GM18870 (cell line): ENCODE data around the gene PTPN23.
"Not testable (repeated sequence)": the region's sequence is repeated elsewhere in the genome, so short reads cannot be mapped to it uniquely, and the experiment has no call there.

Source experiments
- ATAC-seq: cut with Tn5 transposase; IDR thresholded peaks from one replicate; pipeline ENCODE4 v1.9.1; 2021; ENCODE audit warnings: moderate library complexity; ENCODE audit not compliant: unreplicated experiment

Gene PTPN23, protein sequence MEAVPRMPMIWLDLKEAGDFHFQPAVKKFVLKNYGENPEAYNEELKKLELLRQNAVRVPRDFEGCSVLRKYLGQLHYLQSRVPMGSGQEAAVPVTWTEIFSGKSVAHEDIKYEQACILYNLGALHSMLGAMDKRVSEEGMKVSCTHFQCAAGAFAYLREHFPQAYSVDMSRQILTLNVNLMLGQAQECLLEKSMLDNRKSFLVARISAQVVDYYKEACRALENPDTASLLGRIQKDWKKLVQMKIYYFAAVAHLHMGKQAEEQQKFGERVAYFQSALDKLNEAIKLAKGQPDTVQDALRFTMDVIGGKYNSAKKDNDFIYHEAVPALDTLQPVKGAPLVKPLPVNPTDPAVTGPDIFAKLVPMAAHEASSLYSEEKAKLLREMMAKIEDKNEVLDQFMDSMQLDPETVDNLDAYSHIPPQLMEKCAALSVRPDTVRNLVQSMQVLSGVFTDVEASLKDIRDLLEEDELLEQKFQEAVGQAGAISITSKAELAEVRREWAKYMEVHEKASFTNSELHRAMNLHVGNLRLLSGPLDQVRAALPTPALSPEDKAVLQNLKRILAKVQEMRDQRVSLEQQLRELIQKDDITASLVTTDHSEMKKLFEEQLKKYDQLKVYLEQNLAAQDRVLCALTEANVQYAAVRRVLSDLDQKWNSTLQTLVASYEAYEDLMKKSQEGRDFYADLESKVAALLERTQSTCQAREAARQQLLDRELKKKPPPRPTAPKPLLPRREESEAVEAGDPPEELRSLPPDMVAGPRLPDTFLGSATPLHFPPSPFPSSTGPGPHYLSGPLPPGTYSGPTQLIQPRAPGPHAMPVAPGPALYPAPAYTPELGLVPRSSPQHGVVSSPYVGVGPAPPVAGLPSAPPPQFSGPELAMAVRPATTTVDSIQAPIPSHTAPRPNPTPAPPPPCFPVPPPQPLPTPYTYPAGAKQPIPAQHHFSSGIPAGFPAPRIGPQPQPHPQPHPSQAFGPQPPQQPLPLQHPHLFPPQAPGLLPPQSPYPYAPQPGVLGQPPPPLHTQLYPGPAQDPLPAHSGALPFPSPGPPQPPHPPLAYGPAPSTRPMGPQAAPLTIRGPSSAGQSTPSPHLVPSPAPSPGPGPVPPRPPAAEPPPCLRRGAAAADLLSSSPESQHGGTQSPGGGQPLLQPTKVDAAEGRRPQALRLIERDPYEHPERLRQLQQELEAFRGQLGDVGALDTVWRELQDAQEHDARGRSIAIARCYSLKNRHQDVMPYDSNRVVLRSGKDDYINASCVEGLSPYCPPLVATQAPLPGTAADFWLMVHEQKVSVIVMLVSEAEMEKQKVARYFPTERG (N-terminal part only)

DNA sequence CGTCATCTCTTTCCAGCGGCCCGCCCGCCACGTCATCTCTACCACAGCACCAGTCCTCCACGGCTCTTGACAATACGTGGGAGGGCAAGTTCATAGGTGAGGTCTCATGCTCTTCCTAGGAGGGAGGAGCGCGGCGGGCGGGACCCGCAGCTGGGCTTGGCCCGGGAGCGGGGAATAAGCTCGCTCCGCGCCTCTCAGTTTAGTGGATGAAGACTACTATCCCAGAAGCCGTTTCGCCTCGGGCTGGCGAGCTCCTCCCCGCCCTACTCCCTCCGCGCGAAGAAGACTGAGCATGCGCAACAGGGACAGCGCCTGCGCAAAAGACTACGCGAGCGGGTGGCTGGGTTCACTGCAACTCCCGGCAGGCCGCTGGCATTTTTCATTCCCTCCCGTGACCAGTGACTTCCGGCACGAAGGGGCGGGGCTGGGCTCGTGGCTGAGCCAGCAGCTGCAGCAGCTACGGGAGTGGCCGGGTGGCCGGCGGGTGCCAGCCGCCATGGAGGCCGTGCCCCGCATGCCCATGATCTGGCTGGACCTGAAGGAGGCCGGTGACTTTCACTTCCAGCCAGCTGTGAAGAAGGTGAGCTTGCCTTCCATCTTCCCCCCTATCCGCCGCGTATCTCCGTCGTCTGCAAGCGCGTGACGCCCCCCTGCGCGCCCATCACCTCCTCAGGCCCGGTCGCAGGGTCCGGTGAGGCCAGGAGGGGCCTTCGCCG is at the start of gene PTPN23:
PTPN23 (plus strand) TSS at position 421 of the 716 bp plus-strand sequence; CDS start at position 497, 76 bp downstream.
- ATAC-seq: peak; percentile 77

DNA sequence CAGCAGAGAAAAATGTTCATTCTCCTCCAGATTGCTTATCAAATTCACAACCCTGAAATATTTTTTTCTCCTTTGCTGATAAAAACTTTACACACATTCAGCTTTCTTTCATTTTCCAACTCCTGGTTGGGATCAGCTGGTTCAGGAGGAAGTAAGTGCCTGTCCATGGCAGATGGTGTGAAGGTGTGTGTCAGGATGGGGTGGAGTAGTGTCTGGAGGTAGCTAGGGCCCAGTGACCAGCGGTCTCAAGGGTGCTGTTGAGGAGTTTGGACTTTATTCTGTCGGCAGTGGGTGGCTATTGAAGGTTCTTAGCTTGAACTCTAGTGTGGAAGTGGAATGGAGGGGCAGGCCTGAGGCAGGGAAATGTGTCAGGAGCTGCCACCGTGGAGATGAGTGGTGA is 46.9 kb upstream of the PTPN23 start:
- ATAC-seq: no peak

DNA sequence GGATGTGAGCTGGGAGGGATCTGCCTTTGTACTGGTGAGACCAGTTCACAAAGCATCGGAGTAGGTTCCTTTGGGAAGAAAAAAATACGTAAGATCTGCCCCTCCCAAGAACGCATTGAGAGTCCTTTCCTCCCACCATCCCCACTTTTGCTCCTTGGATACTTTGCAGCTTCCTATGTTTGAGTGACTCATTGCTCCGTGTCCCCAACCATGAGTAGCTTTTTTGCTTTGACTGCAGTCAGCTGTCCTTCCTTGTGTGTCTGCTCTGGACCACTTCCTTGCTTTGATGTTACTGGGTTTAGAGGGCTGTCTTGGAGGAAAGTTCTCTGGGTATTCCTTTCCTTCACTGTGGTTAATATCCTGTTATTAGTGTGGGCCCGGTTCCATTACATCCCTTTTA is 43.2 kb upstream of the PTPN23 start:
- ATAC-seq: no peak

DNA sequence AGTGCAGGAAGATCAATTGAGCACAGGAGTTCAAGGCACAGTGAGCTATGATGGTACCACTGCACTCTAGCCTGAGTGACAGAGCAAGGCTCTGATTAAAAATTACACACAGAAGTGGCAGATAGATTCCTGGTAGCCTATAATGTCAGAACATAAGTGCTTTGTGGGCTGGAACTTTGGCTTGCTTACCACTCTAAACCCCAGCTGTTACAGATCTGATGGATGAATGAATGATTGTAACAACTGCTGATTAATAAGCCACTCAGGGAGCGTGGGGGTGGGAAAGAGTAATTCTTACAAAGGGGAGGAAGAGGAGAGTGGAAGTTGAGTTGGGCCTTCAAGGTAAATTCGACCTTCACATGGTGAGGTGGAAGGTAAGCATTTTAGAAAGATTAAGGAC is 40.9 kb upstream of the PTPN23 start:
- ATAC-seq: no peak

DNA sequence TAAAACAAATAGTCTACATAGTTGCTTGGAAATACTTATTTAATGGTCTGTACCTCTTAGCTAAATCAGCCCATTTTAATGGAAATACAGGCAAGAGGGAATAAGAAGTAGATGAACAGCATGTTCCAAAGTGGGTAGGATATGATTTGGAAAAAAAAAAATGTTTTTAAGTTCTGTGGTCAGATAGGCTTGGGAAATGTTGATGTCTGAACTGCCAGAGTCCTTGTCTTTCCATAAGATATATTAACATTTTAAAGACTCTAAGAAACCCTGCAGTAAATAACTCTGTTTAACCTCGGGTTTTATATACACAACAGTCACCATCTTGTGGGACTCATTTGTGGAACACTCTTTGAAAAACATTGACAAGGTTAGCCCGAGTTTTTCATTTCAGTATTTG is 40.0 kb upstream of the PTPN23 start:
- ATAC-seq: no peak

DNA sequence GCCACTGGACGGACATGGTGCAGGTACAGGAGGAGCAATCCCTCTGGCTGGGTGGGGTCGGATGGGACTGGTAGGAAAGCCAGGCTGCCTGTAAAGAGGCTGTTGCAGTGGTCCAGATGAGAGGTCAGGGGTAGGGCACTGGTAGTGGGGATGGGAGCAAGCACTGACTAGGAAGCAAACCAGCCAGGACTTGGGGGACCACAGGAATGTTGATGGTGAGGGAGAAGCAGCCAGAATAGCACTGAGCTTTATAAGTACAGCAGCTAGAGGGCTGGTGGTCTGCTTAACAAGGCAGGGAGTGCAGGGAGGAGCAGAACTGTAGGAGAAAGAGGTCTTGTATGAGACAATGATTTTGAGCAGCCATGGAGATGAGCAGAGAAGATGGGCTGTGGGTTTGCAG is 38.7 kb upstream of the PTPN23 start:
- ATAC-seq: no peak

DNA sequence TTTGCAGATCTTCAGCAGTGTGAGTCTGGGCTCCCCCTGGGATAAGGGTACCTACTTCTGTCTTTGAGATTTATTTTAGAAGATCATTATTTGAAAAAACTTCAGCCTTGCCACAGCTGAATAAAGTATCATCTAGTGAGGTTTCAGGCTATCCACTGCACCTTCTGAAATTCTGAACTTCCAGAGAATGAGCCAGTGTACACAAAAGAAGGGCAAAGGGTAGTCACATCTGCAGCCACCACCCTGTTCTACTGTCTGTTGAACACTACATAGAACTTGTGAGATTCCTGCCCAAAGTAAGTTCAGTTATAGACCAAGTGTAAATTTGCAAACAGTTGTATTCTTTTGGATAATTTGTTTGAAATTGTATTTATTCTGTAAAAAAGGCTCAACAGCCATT is 38.0 kb upstream of the PTPN23 start:
- no peak for ATAC-seq

DNA sequence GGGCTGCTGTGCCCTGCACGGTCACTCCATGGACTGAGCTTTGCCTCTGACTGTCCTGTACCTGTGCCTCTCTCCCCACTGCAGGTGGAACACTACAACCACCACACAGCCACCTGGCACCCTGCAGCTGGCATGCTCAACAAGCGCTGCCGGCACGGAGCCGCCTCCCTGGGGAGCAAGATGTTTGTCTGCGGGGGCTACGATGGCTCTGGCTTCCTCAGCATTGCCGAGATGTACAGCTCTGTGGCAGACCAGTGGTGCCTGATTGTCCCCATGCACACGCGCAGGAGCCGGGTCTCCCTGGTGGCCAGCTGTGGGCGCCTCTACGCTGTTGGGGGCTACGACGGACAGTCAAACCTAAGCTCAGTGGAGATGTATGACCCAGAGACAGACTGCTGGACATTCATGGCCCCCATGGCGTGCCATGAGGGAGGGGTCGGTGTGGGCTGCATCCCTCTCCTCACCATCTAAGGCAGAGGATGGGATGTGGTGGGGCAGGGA is 37.3 kb upstream of the PTPN23 start:
- no peak for ATAC-seq

DNA sequence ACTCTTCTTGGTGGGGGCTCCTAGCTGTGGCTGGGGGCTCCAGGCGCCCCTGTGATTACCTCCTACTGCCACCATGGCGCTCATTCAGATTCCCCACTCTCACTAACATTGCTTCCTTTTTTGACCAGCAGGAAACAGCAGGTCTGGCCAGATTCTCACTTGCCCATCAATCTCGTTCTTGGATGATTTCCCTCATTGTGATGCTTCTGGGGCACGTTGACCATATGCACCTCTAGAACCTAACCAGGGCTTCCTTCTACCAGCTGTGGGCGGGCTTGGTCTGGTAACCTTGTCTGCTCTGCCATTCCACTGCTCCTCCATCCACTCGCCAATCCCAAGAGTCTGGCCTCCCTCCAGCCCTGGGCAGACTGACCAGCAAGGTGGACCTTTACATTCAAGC is 35.9 kb upstream of the PTPN23 start:
- ATAC-seq: no peak

DNA sequence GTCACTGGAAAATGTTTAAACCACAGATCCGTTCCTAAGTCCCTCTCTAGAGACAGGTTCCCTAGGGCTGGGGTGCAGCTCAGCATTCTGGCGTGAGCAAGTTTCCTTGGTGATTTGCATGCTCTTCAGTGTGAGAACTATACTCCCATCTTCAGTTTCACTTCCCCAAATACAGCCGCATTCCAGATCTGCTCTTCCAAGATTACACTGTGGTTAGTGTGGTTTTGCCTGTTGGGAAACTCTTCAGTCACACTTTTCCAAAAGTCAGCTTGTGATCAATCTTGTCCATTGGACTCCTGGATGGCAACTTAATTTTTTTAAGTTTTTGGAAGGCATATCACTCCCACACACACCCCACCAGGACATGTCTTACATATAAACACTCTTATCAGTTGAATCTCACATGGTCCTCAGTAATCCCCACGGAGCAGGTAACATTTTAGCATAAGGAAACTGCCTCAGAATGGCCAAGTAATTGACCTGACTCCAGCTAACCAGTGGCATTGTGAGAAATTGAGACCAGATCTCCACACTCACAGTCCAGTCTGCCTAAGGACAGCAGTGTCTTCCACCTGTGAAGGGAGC is 33.5 kb upstream of the PTPN23 start:
- ATAC-seq: peak; percentile 80

DNA sequence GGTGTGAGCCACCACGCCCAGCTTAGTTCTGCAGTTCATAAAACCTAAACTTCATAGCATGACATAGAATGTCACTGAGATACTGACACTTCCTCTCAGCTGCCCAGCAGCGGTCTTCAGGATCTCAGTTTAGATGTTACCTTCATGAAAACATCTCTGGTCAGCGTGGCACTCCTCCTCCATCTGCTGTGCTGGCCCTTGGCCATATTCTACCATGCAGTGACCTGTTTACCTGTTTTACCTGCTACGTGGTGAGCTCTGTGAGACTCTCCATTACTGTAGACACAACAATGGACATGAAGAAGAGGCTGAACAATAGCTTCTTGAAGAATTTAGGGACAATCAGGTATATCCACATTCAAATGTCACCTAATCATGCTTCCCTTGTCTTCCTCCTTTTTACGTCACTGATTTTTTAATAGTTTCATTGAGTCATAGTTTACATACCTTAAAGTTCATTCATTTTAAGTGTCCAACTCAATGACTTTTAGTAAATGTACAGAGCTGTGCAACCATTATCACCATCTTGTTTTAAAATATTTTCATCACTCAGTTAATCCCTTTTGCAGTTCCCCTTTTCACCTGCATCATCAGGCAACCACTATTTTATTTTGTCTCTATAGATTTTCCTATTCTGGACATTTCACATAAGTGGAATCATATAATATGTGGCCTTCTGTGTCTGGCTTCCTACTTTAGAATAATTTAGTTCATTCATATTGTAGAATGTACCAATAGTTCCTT is 32.2 kb upstream of the PTPN23 start:
- ATAC-seq: no peak

DNA sequence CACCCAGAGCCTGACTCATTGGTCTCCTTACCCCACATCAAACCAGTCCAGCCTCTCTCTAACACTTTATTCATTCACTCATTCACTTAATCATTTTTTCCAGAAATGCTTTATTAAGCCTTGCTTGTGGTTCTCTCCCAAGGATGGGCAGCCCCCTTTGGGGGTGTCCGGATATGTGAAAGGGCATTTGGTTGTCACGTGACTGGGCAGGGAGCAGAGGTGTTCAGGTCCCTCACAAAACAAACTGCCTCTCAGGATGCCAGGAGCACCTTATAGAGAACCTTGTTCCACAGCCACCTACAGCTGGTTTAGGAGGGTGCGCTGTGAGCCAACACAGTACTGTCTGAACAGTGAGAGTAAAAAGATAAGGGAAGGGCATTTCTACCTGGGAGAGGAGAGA is 25.8 kb upstream of the PTPN23 start:
- no peak for ATAC-seq

DNA sequence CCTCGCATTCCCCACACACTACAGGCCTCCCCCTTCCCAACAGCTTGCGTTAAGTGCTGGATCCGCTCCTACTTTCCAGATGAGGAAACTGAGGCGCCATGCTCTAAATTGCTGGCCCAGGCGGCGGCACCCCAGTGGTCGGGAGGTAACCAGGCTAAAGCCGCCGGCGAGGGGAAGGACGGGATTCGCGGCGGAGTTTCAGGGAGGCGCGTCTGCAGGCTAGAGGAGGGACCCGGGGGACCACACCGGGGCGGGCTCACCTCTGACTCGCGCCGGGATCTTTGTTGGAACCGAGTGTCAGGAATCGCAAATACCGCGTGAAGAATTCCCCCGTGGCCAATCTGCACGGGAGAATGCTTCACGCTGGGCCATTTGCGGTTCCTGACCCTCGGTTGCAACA is 24.6 kb upstream of the PTPN23 start:
- ATAC-seq: no peak

DNA sequence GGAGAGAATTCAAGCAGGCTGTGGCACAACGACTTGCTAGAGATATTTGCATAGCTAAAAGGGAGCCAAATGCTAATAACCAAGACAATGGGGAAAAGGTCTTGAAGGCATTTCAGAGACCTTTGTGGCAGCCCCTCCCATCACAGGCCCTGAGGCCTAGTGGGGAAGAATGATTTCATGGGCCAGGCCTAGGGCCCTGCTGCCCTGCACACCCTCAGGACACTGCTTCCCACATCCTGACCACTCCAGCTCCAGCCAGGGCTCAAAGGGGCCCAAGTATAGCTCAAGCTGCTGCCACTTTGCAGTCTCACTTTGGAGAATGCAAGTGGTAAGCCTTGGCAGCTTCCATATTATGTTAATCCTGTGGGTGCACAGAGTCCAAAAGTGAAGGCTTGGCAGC is 21.5 kb upstream of the PTPN23 start:
- ATAC-seq: no peak

DNA sequence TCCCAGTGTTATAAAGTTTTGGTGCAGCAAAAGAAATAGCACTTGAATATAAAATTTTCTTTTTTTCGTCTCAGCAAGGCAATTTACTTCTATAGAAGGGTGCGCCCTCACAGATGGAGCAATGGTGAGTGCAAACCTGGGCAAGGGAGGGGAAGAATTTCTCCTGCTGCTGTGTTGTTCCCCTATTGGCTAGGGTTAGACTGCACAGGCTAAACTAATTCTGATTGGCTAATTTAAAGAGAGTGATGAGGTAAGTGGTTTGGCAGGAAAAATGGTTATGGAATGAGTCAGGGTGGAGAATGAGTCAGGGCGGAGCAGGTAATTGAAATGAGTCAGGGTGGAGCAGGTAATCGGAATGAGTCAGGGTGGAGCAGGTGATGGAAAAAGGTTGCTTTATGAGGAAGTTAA is 20.7 kb upstream of the PTPN23 start:
- not testable (repeated sequence) for ATAC-seq

DNA sequence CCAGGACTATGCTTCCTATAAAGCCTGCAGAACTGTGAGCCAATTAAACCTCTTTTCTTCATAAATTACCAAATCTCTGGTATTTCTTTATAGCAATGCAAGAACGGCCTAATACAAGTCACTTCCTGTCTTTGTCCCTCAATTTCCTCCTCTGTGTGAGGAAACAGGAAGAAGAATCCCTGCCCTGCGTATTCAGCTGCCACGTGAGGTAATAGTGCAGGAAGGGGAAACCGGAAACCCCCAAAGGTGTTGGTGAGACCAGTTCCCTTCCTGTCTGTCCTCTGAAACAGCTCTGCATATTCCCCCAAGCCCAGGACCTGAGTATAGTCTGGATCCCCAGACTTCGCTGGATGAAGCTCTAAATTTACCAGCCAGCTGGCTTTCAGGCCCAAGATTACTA is 18.1 kb upstream of the PTPN23 start:
- ATAC-seq: no peak

DNA sequence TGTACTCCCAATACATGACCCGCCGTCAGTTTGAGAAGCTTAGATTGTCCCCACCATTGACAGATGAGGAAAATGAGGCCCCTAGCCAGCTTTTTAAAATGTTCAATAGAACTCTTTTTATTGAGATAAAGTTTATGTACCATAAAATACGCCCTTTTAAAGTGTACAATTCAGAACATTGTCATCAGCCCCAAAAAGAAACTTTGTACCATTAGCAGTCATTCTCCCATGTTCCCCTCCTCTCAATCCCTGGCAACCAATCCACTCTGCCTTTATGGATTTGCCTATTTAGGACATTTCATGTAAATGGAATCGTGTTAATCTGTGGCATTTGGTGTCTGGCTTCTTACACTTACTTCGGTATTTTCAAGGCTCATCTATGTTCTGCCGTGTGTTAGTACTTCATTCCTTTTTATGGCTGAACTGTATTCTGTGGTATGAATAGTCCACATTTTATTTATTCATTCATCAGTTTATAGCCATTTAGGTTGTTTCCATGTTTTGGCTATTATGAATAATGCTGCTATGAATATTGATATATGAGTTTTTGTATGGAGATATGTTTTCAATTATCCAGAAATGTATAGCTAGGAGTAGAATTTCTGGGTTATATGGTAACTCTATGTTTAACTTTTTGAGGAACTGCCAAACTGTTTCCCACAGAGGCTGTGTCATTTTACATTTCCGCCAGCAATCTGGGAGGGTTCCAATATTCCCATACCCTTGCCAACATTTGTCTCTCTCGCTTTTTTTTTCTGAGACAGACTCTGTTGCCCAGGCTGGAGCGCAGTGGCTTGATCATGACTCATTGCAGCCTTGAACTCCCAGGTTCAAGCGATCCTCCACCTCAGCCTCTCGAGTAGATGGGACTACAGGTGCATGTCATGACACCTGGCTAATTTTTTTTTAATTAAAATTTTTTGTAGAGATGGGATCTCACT is 15.3 kb upstream of the PTPN23 start:
- ATAC-seq: no peak

DNA sequence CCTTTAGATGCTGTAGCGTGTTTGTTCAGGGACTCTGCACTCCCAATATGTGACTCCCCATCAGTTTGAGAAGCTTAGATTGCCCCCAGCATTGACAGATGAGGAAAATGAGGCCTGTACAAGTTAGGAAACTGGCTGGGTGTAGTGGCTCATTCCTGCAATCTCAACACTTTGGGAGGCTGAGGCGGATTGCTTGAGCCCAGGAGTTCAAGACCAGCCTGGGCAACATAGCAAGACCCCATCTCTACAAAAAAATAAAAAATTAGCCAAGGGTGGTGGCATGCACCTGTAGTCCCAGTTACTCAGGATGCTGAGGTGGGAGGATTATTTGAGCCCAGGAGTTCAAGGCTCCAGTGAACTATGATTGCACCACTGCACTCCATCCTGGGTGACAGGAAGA is 14.0 kb upstream of the PTPN23 start:
- no peak for ATAC-seq
